Upper lobe of right lung (tissue), 1 donor: Measurements from ENCODE around the gene ACSBG1. TPM values are rescaled to one million over a fixed set of nuclear protein-coding genes. Genes with fewer than 3 reads are reported as not detected.
A peak's percentile ranks its signal among the peaks of the same experiment; 100 is the strongest.

Experiments used
- ATAC-seq: fragments of 200-7000 bp; cut with Tn5 transposase; one replicate; pipeline ENCODE4 v1.9.1; 2020; ENCODE audit warnings: mild to moderate bottlenecking, moderate library complexity
- DNase-seq: peaks from one replicate; pipeline ENCODE4 v3.0.0-alpha.2; 2020
- H3K27ac ChIP-seq: fragments of 200-600 bp; one replicate; pipeline ENCODE4 v1.8.0; 2022
- H3K27me3 ChIP-seq: fragments of 200-600 bp; one replicate; pipeline ENCODE4 v1.8.0; 2022; ENCODE audit warnings: mild to moderate bottlenecking
- H3K36me3 ChIP-seq: fragments of 200-600 bp; one replicate; pipeline ENCODE4 v1.8.0; 2022
- H3K4me1 ChIP-seq: fragments of 200-600 bp; one replicate; pipeline ENCODE4 v1.8.0; 2022
- H3K4me3 ChIP-seq: fragments of 200-600 bp; one replicate; pipeline ENCODE4 v1.8.0; 2022; ENCODE audit warnings: mild to moderate bottlenecking
- H3K9me3 ChIP-seq: fragments of 200-600 bp; one replicate; pipeline ENCODE4 v1.8.0; 2022
- intact Hi-C: fragments of 100-400 bp; cut with DNase I; formaldehyde crosslinking; loops from one replicate; pipeline ENCODE4 v1.11.0; 2022
- total RNA-seq: library from RNA; stranded (reverse); fragmentation: NEBNext Ultra II Directional; extraction: Animal tissue kit (Norgen Biotek cat#: 25700); gene quantifications from one replicate; pipeline ENCODE4 v1.2.1, GENCODE V29; 2021
- TF ChIP-seq, protein P1 (sequence below): fragments of 200-600 bp; IDR thresholded peaks from one replicate; pipeline ENCODE4 v1.8.0; 2022; ENCODE audit warnings: antibody characterized with exemption
- donor health status: DM: no; HTN: yes; CAD: no; lungs with severe emphysema.

Gene ACSBG1
- total RNA-seq, 1 donor from 2014 or later: not detected

DNA sequence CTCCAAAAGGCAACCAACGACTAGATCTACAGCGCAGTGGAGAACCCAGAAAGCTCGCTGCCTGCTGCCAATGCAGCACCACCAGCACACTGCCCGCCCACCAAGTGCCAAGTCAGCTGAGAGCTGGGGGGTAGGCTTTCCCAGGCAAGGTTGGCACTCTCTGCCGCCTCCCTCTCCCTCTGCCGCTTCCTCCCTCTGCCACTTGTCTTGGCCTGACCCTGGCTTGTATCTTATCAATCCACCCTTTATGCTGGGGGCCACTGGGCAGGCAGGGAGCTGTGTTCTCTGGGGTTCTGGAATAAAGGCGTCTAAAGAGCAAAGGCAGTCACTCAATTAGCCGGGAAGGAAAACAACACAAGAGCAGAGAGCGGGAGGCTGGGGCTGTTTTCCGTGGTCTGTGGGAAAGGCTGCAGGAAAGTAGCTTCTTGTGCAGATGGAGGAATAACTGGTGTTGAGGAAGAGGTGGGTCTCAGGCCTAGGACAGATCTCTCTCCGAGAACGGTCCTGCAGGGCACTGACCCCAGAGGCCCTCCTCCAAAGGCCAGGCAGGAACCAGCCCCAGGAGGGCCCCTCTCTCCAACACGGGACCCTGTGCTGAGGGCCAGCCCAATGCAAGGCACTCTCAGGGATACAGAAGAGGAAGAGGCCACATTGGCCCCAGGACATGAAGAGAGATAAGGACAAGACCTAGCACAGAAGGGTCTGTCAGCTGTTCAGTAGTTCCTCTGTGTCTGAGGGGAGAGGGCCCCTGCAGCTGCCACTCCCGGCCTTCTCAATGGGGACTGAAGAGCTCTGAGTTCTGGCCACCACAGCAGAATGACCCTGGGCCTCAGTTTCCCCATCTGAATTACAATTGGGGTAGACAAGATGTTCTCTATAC, 30.8 kb downstream of the ACSBG1 start:
- ATAC-seq (no peak), DNase-seq (no peak)
- no peaks in the 10 kb centered on the region for H3K36me3 ChIP-seq
- intact Hi-C loops: no loop called here
- no peaks in the 10 kb centered on the region for H3K9me3 ChIP-seq
- no peak overlapping the region for H3K27ac ChIP-seq
- no peaks in the 10 kb centered on the region for H3K4me1 ChIP-seq
- H3K27me3 ChIP-seq: no peaks in the 10 kb centered on the region
- no peak overlapping the region for H3K4me3 ChIP-seq
- TF ChIP-seq, protein P1, sequence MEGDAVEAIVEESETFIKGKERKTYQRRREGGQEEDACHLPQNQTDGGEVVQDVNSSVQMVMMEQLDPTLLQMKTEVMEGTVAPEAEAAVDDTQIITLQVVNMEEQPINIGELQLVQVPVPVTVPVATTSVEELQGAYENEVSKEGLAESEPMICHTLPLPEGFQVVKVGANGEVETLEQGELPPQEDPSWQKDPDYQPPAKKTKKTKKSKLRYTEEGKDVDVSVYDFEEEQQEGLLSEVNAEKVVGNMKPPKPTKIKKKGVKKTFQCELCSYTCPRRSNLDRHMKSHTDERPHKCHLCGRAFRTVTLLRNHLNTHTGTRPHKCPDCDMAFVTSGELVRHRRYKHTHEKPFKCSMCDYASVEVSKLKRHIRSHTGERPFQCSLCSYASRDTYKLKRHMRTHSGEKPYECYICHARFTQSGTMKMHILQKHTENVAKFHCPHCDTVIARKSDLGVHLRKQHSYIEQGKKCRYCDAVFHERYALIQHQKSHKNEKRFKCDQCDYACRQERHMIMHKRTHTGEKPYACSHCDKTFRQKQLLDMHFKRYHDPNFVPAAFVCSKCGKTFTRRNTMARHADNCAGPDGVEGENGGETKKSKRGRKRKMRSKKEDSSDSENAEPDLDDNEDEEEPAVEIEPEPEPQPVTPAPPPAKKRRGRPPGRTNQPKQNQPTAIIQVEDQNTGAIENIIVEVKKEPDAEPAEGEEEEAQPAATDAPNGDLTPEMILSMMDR: no peak

DNA sequence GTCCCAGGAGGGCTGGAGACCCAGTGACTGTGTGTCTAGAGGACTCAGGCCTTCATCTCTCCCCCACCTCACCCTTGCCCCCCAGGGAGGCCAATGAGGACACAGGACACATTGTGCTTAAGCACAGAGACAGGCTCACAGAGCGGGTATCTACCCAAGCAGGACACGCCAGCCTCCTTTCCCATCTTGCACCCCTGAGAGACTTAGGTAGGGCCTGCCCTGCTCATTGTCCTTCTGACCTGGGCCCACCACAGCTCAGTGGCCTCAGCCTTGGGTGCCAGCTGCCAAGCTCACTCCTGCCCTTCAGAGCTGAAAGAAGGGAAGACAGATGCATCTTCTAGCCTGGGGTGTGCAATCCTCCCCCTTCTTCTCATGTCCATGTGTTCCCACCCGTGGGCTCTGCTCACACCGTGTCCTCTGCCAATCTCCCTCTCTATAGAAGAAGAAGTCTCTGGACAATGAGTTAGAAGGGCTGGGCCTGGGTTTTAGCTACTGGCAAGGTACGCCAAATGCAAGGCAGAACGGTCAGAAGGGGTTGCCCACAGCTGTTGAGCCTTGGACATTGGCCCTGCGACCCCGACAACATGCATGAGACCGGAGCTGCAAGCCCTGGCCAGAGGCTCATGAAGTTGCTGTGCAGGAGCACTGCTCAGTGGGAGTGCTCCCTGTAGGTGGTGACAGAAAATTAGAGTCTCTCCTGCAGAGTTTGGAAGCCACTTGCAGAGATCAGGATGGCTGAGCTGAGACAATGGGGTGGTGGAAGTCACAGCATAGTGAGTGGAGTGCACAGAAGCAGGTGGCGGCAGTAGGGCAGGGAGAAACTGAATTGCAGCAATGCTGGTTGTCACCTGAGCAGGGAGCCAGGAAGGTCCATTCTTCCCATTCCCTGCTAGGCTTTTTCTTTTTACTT, 32.8 kb downstream of the ACSBG1 start:
- Histone ChIP-seq H3K36me3 (no peaks in the 10 kb centered on the region), H3K27me3 (no peaks in the 10 kb centered on the region), H3K4me3 (no peak overlapping the region), H3K27ac (no peak overlapping the region), H3K9me3 (no peaks in the 10 kb centered on the region), H3K4me1 (no peaks in the 10 kb centered on the region)
- ATAC-seq: no peak
- DNase-seq: no peak
- TF ChIP-seq, protein P1: no peak
- intact Hi-C loops: no loop called here

DNA sequence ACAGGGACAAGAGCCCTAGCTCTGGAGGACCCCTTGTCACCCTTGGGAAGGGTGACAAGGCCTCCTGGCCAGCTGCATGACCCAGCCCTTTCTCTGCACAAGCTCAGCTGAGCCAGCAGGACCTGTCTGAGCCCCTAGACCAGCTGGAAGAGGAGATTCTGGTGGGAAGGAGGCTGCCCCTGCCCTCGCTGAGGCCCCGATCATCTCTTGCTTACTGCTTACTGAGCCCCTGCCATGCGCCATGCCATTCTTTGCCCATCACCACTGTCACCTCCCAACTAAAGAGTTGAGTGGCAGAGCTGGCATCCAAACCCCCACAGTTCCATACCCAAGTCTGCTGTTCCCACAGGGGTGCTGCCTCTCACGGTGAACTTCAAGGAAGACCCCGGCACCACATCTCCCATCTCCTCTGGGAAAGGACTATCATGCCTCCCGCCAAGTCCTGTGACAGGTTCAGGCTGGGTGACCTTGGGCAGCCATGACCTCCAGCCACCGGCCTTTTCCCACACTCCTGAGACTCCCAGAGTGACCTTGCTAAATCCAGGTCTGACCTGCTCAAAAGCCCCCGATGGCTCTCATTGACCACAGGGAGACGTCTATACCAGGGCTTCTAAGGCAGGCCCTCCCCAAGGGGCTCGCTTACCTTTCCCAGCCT, 34.0 kb downstream of the ACSBG1 start:
- no peak for DNase-seq
- ATAC-seq: no peak
- H3K4me3 ChIP-seq: no peak overlapping the region

DNA sequence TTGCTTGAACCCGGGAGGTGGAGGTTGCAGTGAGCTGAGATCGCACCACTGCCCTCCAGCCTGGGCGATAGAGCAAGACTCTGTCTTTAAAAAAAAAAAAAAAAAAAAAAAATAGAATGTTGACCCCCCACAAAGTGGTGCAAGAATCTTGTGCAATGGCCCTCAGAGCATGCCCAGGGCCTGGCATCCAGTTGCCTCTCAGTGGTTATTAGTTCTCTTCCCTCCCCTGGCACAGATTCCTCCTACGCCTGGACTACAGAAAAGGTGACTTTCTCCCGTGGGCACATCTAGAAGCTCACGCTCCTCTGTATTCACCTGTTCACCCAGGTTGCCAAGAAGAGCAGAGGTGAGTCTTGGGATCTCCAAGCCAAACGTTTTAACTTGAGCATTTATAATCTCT, 36.7 kb downstream of the ACSBG1 start:
- TF ChIP-seq, protein P1: no peak
- Histone ChIP-seq H3K27me3 (no peaks in the 10 kb centered on the region), H3K4me1 (no peaks in the 10 kb centered on the region), H3K27ac (no peak overlapping the region), H3K4me3 (no peak overlapping the region), H3K36me3 (no peaks in the 10 kb centered on the region), H3K9me3 (no peaks in the 10 kb centered on the region)
- intact Hi-C loops: no loop called here
- DNase-seq: peak; percentile 5
- no peak for ATAC-seq

More for the DNA sequence above, 34.0 kb downstream of the ACSBG1 start:
- no peaks in the 10 kb centered on the region for H3K9me3 ChIP-seq
- TF ChIP-seq, protein P1: no peak
- H3K36me3 ChIP-seq: no peaks in the 10 kb centered on the region
- no peaks in the 10 kb centered on the region for H3K4me1 ChIP-seq
- no peak overlapping the region for H3K27ac ChIP-seq
- H3K27me3 ChIP-seq: no peaks in the 10 kb centered on the region
- intact Hi-C loops: no loop called here

DNA sequence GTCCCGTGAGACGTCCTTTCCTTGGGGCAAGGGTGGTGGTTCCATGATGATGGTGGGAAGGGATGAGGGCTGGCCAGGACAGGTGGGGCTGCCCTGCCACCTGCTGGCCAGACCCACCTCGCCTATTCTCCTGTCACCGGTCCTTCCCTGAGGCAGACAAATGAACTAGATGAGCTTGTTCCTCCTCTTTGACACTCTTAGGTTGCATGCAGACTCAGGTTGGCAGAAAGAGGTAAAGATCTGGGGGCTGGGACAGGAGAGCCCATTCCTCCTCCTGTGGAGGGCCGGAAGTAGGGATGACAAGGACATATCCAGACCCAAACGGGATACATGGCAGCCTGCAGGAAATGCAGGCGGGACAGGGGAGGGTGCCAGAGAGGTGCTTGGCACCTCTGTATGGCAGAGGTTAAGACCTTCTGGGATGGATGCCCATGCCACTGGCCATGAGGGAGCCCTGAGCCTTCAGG, 38.6 kb downstream of the ACSBG1 start:
- no peak overlapping the region for H3K27ac ChIP-seq
- intact Hi-C loops: no loop called here
- DNase-seq: peak; percentile 69
- H3K36me3 ChIP-seq: no peaks in the 10 kb centered on the region
- no peaks in the 10 kb centered on the region for H3K4me1 ChIP-seq
- peak; percentile 89 for ATAC-seq
- no peak overlapping the region for H3K4me3 ChIP-seq
- no peaks in the 10 kb centered on the region for H3K9me3 ChIP-seq
- TF ChIP-seq, protein P1: peak; percentile 72
- no peaks in the 10 kb centered on the region for H3K27me3 ChIP-seq
